Inflammatory macrophage treated with lipopolysaccharide for 4 hours (primary cell): ENCODE measurements around the gene PTPN7.
"Not testable (repeated sequence)": the region's sequence is repeated elsewhere in the genome, so short reads cannot be mapped to it uniquely, and the experiment has no call there.

ENCODE experiments used
- DNase-seq: peaks from one replicate; pipeline ENCODE4 v3.0.0-alpha.2; 2020

Gene PTPN7

DNA sequence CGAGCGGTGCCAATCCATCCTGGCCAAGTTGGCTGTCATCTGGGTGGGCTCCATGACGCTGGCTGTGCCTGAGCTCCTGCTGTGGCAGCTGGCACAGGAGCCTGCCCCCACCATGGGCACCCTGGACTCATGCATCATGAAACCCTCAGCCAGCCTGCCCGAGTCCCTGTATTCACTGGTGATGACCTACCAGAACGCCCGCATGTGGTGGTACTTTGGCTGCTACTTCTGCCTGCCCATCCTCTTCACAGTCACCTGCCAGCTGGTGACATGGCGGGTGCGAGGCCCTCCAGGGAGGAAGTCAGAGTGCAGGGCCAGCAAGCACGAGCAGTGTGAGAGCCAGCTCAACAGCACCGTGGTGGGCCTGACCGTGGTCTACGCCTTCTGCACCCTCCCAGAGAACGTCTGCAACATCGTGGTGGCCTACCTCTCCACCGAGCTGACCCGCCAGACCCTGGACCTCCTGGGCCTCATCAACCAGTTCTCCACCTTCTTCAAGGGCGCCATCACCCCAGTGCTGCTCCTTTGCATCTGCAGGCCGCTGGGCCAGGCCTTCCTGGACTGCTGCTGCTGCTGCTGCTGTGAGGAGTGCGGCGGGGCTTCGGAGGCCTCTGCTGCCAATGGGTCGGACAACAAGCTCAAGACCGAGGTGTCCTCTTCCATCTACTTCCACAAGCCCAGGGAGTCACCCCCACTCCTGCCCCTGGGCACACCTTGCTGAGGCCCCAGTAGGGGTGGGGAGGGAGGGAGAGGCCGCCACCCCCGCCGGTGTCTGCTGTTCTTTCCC is 32.4 kb downstream of the PTPN7 start:
- DNase-seq, result no peak

DNA sequence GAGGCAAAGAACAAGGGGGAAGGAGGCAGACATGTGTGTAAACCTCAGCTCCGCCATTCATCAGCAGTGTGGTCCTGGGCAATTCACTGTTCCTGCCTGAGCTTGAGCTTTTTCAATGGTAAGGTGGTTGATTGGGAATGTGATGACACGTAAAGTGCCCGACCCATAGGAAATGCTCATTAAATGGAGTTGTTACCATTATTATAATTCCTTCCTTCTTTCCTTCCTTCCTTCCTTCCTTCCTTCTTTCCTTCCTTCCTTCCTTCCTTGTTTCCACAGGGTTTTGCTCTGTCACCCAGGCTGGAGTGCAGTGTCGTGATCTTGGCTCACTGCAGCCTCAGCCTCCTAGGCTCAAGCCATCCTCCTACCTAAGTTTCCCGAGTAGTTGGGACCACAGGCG is 33.3 kb downstream of the PTPN7 start:
- DNase-seq, result no peak

DNA sequence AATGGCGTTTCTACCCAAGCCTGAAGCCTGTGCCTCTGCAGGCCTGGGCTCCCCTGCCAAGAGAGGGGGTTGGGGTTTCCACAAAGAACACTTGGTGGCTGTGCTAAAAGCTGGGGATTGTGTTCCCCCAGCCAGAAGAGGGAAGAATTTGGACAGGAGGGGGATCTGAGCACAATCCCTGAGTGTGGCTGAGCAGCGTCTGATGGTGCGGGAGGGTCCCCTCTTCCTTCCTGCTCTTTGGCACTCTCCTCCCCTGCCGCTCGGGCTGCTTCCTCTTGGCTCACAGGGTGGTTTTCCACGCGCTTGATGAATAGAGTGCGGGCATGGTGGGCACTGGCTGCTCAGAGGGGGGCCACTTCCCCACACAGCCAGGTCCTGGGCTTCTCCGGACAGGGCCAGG is 34.0 kb downstream of the PTPN7 start:
- DNase-seq, result no peak

DNA sequence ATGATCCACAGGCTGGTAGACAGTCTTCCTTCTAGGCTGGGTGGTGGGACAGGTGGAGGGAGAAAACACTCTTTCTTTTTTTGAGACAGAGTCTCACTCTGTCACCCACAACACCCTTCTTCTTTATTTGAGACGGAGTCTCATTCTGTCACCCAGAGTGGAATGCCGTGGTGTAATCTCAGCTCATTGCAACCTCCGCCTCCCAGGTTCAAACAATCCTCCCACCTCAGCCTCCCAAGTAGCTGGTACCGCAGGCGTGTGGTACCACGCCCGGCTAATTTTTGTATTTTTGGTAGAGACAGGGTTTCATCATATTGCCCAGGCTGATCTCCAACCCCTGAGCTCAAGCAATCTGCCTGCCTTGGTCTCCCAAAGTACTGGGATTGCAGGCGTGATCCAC is 34.8 kb downstream of the PTPN7 start:
- no peak for DNase-seq

DNA sequence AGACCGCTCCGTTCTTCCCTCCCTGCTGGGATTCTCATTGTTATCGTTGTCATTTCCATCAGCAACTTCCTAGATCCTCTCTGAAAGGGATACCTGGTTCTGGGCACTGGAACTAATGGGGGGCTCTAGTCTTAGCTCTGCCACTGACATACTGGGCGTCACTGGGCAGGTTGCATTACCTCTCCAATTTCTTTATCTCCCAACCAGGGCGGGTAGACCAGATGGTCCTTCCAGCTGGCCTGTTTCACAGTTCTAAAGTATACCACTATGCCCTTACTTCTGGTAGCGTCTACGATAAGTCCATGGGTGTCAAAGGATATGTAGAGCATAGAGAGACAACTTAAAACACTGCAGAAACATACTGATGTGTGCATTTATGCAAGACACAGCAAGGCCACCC is 36.3 kb downstream of the PTPN7 start:
- no peak for DNase-seq

DNA sequence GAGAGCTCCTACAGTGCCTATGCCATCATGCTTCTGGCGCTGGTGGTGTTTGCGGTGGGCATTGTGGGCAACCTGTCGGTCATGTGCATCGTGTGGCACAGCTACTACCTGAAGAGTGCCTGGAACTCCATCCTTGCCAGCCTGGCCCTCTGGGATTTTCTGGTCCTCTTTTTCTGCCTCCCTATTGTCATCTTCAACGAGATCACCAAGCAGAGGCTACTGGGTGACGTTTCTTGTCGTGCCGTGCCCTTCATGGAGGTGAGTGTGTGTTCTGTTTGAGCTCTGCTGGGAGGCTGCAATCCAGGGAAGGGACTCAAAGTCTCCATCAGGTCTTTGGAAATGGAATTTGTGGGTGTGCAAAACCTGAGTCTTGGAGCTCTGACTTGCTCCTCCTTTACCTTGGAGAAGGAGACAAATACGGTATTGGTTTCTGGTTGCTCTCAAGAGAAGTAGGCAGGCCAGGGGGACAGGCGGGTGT is 37.0 kb downstream of the PTPN7 start:
- DNase-seq, result no peak

DNA sequence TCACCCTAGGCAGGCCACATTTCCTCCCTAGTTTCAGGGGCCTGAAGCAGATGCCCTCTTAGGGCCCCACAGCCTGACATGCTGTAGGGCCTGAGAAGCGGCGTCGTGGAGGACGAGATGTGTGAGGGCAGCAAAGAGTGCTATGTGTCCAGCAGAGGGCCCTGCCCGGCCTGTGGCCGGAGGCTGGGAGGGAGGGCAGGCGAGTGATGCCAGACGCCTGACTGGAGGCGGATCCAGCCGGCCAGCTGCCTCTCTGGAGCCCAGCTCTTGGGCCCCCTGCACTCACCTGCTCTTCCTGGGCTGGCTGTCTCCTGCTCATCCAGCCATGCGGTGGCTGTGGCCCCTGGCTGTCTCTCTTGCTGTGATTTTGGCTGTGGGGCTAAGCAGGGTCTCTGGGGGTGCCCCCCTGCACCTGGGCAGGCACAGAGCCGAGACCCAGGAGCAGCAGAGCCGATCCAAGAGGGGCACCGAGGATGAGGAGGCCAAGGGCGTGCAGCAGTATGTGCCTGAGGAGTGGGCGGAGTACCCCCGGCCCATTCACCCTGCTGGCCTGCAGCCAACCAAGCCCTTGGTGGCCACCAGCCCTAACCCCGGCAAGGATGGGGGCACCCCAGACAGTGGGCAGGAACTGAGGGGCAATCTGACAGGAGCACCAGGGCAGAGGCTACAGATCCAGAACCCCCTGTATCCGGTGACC is 37.6 kb downstream of the PTPN7 start, which contains the start of gene GPR37L1:
Gene GPR37L1 (plus strand): TSS at position 279 of the 697 bp plus-strand sequence. CDS start 47 bp downstream, at position 326.
- no peak for DNase-seq

DNA sequence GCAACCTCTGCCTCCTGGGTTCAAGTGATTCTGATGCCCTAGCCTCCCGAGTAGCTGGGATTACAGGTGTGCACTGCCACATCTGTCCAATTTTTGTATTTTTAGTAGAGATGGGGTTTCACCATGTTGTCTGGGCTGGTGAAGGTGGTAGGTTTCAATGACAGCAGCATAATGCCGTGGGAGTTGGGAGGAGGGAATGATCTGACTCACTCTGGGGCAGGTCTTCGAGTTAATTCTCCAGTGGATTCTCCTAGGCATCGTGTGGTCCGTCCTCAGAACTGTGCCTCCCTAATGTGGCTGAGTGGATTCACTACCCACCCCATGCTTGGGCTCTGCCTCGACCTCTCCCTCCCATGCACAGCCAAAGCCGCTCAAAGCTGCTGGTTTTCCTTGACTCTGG is 39.4 kb downstream of the PTPN7 start:
- no peak for DNase-seq

DNA sequence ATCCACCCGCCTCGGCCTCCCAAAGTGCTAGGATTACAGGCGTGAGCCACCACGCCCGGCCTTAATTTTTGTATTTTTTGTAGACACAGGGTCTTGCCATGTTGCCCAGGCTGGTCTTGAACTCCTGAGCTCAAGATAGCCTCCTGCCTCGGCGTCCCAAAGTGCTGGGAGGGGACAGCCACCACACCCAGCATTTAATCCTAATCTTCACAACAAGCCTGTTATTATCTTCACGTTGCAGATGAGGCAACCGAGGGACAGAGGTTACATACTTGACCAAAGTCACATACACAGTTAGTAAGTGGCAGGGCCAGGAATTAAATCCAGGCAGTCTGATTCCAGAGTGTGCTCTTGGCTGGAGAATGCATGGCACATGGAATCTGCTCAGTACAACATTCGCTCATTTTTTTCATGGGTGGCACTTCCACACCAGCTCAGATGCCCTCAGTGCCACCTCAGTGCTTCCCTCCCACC is 42.5 kb downstream of the PTPN7 start:
- no peak for DNase-seq

DNA sequence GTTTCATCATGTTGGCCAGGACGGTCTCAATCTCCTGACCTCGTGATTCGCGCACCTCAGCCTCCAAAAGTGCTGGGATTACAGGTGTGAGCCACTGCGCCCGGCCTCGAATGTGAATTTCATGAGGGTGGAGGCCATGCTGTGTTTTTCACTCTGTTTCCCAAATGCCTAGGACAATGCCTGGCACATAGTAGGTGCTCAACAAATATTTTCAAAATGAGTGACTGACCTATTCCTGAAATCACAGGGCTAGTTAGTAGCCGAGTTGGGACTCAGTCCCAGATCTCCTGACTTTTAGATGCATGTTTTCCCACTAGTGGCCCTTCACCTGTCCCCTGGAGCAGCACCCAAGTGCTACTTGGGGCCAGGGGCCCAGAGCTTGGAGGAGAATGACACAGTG is 44.1 kb downstream of the PTPN7 start:
- DNase-seq, result no peak

DNA sequence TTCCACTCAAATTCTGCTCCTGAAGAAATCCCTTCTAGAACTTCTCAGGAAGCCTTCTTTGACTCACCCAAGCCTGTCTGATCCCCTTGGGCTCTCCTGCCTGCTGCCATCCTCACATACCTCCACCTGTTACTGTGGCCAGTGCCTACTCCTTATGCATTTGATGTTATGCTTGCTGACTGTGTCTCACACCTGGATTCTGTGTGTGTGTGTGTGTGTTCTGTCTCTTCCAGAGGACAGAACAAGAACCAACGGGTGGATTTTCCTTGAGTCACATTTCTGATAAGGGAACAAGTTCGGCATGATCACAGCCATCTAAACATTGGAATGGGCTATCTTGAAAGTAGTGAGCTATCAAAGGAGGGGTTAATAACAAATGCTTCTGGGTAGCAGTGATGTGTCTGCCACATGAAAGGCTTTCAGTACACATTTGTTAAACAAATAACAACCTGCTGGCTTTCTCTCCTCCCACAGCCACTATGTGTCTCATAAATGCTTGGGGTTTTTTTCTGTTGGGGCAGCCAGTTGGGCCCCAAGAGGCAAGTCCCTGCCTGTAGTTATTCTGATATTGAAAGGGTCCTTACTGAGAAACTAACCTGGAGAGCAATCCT is 46.6 kb downstream of the PTPN7 start:
- DNase-seq, result no peak

DNA sequence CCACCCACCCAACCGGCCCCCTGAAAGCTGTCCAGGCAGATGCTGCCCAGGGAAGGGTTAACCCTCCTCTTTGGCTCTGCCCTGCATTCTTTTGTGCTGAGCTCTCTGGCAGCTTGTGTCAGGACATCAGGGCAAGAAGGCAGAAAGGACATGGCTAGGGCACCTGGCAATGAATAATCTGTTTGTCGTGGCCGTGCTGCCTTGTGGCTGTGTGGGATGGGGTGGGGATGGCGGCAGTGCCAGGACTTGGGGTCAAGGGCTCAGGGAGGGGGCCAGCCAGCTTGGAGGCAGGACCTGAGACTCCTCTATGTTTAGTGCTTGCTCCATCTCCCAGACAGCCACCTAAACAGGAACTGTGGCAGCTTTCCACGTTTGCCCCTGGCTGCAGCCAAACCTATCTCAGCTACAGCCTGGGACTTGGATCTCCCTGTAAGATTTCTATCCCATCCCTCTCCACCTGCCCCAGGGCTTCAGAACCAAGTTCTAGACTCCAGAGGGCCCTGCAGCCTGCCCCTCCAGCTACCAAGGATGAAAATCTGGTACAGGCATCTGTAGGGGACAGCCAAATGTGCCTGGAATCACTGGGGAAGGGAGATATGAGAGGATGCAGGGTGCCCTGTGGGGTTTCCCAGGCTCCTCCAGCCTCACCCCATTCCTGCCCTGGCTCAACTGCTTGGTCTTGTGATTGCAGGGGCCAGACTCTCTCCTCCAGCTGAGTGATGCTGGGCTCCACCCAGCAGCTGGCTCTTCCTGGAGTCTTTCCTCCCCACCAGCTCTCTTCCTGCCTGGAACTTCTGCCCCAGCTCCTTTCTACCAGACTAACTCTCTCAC is 47.3 kb downstream of the PTPN7 start:
- DNase-seq, result no peak

DNA sequence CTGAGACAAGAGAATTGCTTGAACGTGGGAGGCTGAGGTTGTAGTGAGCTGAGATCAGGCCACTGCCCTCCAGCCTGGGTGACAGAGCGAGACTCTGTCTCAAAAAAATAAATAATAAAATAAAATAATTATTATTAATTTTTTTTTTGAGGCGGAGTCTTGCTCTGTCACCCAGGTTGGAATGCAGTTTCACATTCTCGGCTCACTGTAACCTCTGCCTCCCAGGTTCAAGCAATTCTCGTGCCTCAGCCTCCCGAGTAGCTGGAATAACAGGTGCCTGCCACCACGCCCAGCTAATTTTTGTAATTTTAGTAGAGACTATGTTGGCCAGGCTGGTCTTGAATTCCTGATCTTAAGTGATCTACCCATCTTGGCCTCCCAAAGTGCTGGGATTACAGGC is 48.8 kb downstream of the PTPN7 start:
- not testable (repeated sequence) for DNase-seq

DNA sequence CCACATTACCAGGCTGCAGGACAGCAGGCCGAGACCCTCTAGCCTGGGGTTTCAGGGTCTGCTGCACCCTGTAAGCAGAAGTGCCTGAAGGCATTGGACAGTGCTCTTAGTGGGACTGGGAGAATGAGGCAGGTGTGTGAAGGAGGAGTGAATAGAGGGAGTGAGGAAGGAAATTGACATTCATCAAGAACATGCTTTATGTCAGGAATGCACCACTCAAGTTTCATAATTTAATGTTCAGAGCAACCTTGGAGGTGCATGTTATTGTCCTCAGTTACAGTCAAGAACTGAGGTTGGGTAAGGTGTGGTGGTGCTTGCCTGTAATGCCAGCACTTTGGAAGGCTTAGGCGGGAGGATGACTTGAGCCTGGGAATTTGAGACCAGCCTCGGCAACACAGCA is 49.4 kb downstream of the PTPN7 start:
- no peak for DNase-seq

DNA sequence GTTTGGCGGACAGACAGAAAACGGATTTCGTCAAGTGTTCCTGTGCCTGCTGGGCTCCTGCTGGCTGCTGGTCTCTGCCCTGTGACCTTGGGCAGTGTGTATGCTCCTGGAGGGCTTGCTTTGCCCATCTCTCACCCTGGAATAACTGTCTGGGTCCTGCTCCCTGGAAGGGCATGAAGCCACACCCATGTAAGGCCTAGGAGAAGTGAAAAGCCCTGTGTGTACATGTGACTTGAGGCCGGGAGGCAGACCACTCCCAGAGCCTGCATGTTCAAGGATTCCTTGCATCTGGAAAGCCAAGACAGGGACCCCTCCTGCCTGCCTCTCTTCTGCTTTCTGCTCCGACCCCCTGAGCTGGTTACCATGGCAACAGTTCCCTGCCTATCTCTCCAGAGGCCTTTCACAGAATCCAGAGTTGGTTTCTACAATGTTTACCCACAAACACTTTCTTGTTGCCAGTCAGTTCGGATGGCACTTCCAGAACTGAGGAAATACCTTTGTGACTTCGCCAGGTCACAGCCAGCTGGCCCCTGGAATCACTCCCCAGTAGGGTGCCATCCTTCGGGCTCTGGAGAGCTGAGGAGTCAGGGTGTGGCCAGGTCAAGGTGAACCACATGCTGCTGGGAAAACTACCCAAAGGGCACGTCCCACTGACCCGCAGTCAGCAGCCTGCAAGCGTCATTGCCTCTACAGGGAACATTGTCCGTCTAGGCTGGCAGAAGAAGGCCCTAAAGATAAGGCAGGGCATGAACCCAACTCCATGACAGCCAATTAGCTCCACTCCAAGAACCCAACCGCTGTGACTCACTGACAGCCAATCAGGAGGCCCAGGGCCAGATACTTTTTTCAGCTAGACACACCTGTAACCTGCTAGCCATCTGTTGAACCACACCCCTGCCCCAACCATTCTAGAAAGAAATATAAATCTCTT is 52.3 kb downstream of the PTPN7 start:
- no peak for DNase-seq

DNA sequence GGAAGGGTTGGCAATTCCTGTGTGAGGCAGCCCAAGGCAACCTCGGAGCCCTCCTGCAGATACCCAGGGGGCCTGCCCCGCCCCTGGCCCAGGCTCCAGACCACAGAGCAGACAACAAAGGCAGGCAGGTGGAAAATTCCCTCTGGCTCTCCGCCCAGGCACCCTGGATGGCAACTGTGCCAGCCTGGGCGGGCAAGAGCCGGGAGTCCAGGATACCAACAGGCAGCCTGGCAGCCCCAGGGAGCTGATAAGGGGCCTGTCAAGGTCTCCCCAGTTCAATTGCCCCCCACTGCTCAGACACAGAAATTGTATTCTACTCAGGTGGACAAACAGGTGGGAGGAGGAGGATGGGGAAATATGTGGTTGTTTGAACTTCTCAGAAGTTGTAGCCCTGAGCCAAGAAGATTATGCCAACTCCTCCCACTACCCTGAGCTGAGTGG is 53.1 kb downstream of the PTPN7 start:
- no peak for DNase-seq

DNA sequence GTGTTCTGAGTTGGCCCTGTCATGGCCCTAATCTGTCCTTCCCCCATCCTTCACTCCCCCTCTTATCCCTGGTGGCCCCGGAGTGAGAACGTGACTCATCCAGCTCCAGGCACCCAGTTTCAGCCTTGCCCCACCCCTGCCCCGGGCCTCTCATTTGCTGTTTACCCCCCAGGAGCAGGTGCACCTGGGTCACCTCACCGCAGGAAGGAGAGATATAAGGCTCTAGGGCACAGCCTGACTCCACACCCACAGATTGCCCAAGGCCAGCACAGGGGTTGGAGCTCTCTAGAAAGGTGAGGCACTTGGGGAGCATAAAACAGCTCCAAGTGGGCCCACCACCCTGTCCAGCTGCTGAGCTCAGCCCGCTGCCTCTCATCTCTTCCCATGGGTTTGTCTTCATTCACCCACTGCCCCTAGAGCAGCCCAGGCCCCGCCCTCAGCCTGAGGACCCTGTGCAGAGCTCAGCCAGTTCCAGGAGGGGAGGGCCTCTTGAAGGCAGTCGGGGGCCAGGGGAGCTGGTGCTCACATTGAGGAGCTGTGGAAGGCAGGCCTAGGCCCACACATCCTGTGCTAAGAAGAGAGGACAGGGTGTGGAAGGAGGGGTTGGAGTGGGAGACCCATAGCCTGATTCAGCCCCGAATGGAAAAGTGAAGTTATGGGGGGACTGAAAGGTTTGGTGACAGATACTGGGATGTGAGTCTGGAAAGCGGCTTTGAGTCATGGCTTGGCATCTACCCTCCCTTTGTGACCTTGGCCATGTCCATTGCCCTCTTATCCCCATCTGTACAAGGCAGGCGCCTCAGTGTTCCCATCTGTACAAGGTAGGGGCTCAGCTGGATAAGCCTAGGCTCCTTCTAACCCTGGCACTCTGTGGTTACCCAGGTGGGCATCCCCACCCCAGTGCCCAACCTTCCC is 53.8 kb downstream of the PTPN7 start:
- DNase-seq, result no peak

DNA sequence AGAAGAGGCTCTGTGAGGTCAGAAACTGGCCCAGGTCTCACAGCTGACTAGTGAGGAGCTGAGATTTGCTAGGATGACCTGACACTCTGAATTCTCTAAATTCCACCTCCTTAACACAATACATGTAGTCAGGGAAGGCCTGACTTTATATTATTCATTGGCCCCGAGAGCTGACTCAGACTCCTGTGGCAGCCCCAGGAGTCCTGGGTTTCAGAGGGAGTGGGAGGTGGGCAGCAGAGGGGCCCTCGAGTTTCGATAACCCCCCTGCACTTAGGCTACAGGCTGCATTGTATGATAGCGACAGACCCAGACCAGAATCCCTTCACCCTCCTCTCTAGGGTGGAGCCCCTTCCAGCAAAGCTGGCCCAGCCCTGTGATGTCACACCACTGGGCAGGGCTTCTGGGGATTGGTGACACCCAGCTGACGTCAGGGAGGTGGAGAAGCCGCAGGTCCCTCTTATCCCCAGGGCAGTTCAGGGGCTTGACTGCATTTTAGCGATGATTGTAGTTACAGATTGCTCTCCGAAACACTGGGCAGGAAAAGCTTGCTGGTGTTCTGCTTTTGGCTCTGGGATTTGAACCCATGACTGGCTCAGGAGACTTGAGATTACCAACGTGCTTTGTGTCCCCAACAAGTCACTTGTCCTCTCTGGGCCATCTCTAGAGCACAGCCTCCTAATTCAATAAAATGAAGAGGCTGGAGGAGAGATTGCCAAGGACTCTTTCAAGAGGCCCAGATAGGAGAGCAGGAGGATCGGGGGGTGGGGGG is 54.6 kb downstream of the PTPN7 start:
- DNase-seq, result no peak

DNA sequence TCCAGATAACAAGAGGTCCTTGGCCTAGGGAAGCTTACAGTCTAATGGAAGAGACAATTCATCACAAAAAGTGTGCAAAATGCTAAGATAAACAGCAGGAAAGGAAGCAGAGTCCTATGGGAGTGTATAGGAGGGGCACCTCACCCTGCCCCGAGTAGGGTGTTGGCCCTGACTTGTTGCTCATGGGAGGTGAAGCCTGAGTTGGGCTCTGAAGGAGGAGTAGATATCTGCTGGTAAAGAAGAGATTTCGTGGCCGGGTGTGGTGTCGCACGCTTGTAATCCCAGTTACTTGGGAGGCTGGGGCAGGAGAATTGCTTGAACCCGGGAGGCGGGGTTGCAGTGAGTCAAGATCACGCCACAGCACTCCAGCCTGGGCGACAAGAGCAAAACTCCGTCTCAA is 56.3 kb downstream of the PTPN7 start:
- no peak for DNase-seq

DNA sequence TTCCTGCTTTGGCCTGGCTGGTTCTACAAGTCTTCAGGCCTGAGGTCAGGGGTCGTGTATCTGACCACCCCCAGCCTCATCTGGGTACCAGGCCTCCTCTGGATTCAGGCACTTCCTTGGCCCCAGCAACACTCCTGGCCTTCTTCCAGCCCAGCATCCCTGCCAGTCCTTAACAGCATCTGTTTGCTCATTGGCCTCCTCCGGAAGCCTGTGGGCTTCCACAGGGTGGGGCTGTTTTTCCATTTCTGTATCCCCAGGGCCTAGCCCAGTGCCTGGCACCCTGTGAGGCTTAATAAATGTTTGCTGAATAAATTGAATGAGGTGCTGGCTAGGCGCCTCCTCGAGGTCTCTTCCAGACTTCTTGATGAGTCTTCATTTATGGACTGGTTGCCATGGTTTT is 59.2 kb downstream of the PTPN7 start:
- DNase-seq, result no peak
